Measurements from ENCODE around the gene PARL.

The PARL gene

GRCh38 chr3:183924543-183924942, 39.9 kb upstream of the PARL start:
- ChIA-PET POLR2A (no interaction called here), CTCF (no interaction called here)
- no peak for DNase-seq (ENCODE audit: extremely low spot score)
- TF ChIP-seq LEF1 (IDR thresholded peaks at IDR 0.05; ENCODE audit: borderline replicate concordance) (no peak), FOXA1 (IDR thresholded peaks at IDR 0.05) (no peak), ELF4 (IDR thresholded peaks at IDR 0.05) (no peak), FOXK2 (IDR thresholded peaks at IDR 0.05) (no peak), ZNF384 (IDR thresholded peaks at IDR 0.05) (no peak), NFRKB (IDR thresholded peaks at IDR 0.05) (no peak), SP1 (IDR thresholded peaks at IDR 0.05) (no peak), CTBP1 (IDR thresholded peaks at IDR 0.05; ENCODE audit: borderline replicate concordance) (no peak), FOXM1 (IDR thresholded peaks at IDR 0.05; ENCODE audit: borderline replicate concordance) (no peak), PKNOX1 (IDR thresholded peaks at IDR 0.05) (no peak), TARDBP (IDR thresholded peaks at IDR 0.05) (no peak), SUZ12 (IDR thresholded peaks at IDR 0.05) (no peak), L3MBTL2 (conservative IDR thresholded peaks at IDR 0.05) (no peak), BHLHE40 (IDR thresholded peaks at IDR 0.05; ENCODE audit: borderline replicate concordance) (no peak)

GRCh38 chr3:183922421-183922820, 37.7 kb upstream of the PARL start:
- DNase-seq (ENCODE audit: extremely low spot score): no peak
- ChIA-PET CTCF (no interaction called here), POLR2A (no interaction called here)
- TF ChIP-seq FOXA1 (IDR thresholded peaks at IDR 0.05) (no peak), ARNT (IDR thresholded peaks at IDR 0.05) (no peak), ZNF384 (IDR thresholded peaks at IDR 0.05) (no peak), HDGF (IDR thresholded peaks at IDR 0.05; ENCODE audit: borderline replicate concordance) (no peak), PKNOX1 (IDR thresholded peaks at IDR 0.05) (no peak), BHLHE40 (IDR thresholded peaks at IDR 0.05; ENCODE audit: borderline replicate concordance) (no peak), FOXK2 (IDR thresholded peaks at IDR 0.05) (no peak), FOXM1 (IDR thresholded peaks at IDR 0.05; ENCODE audit: borderline replicate concordance) (no peak), SUZ12 (IDR thresholded peaks at IDR 0.05) (no peak), ELF4 (IDR thresholded peaks at IDR 0.05) (no peak)

- no peak for TF ChIP-seq PKNOX1 (IDR thresholded peaks at IDR 0.05)
- no peak for TF ChIP-seq NFRKB (IDR thresholded peaks at IDR 0.05)
- TF ChIP-seq HDGF (IDR thresholded peaks at IDR 0.05; ENCODE audit: borderline replicate concordance): no peak
- TF ChIP-seq FOXA1 (IDR thresholded peaks at IDR 0.05): no peak
- no peak for TF ChIP-seq LEF1 (IDR thresholded peaks at IDR 0.05; ENCODE audit: borderline replicate concordance)
- TF ChIP-seq CTBP1 (IDR thresholded peaks at IDR 0.05; ENCODE audit: borderline replicate concordance): no peak
- no peak for TF ChIP-seq ZNF384 (IDR thresholded peaks at IDR 0.05)
- TF ChIP-seq SUZ12 (IDR thresholded peaks at IDR 0.05): no peak
- no peak for TF ChIP-seq SP1 (IDR thresholded peaks at IDR 0.05)
- no peak for TF ChIP-seq TARDBP (IDR thresholded peaks at IDR 0.05)
- no peak for TF ChIP-seq L3MBTL2 (conservative IDR thresholded peaks at IDR 0.05)
- no peak for TF ChIP-seq FOXM1 (IDR thresholded peaks at IDR 0.05; ENCODE audit: borderline replicate concordance)
- TF ChIP-seq FOXK2 (IDR thresholded peaks at IDR 0.05): no peak
- no peak for TF ChIP-seq BHLHE40 (IDR thresholded peaks at IDR 0.05; ENCODE audit: borderline replicate concordance)
- ChIA-PET POLR2A (no interaction called here), CTCF (no interaction called here)
- no peak for DNase-seq (ENCODE audit: extremely low spot score)
These were observed 36.4 kb upstream of the PARL start for GRCh38 chr3:183921096-183921495.

GRCh38 chr3:183920416-183920815, 35.7 kb upstream of the PARL start:
- ChIA-PET POLR2A (no interaction called here), CTCF (no interaction called here)
- TF ChIP-seq CTBP1 (IDR thresholded peaks at IDR 0.05; ENCODE audit: borderline replicate concordance) (no peak), PKNOX1 (IDR thresholded peaks at IDR 0.05) (no peak), TARDBP (IDR thresholded peaks at IDR 0.05) (no peak), ZNF384 (IDR thresholded peaks at IDR 0.05) (no peak), LEF1 (IDR thresholded peaks at IDR 0.05; ENCODE audit: borderline replicate concordance) (no peak), ELF4 (IDR thresholded peaks at IDR 0.05) (no peak), HDGF (IDR thresholded peaks at IDR 0.05; ENCODE audit: borderline replicate concordance) (no peak)

GRCh38 chr3:183918178-183918577, 33.5 kb upstream of the PARL start:
- ChIA-PET CTCF (interaction anchor here (0.6 kb wide), 1 partner anchor 23 kb away, joined by 6 read pairs; no protein-coding TSS in a partner anchor), POLR2A (no interaction called here)
- TF ChIP-seq ZNF384 (IDR thresholded peaks at IDR 0.05): no peak
- no peak for TF ChIP-seq ELF4 (IDR thresholded peaks at IDR 0.05)
- TF ChIP-seq CTBP1 (IDR thresholded peaks at IDR 0.05; ENCODE audit: borderline replicate concordance): no peak
- no peak for TF ChIP-seq ARNT (IDR thresholded peaks at IDR 0.05)
- no peak for TF ChIP-seq HDGF (IDR thresholded peaks at IDR 0.05; ENCODE audit: borderline replicate concordance)
- DNase-seq (ENCODE audit: extremely low spot score): no peak

More at GRCh38 chr3:183920416-183920815, 35.7 kb upstream of the PARL start:
- DNase-seq (ENCODE audit: extremely low spot score): no peak

- no peak for DNase-seq (ENCODE audit: extremely low spot score)
- no peak for TF ChIP-seq SP1 (IDR thresholded peaks at IDR 0.05)
- CTCF ChIA-PET: interaction anchor here (0.6 kb wide), 1 partner anchor 24 kb away, joined by 6 read pairs; no protein-coding TSS in a partner anchor
- POLR2A ChIA-PET: no interaction called here
These were observed 33.1 kb upstream of the PARL start for GRCh38 chr3:183917776-183918175.

Measured in HEK293T (cell line).